ENCODE data around the gene CTTNBP2. TPM values are rescaled to one million over a fixed set of nuclear protein-coding genes. Genes with fewer than 3 reads are reported as not detected.
A peak's percentile ranks its signal among the peaks of the same experiment; 100 is the strongest.

Gene CTTNBP2, protein sequence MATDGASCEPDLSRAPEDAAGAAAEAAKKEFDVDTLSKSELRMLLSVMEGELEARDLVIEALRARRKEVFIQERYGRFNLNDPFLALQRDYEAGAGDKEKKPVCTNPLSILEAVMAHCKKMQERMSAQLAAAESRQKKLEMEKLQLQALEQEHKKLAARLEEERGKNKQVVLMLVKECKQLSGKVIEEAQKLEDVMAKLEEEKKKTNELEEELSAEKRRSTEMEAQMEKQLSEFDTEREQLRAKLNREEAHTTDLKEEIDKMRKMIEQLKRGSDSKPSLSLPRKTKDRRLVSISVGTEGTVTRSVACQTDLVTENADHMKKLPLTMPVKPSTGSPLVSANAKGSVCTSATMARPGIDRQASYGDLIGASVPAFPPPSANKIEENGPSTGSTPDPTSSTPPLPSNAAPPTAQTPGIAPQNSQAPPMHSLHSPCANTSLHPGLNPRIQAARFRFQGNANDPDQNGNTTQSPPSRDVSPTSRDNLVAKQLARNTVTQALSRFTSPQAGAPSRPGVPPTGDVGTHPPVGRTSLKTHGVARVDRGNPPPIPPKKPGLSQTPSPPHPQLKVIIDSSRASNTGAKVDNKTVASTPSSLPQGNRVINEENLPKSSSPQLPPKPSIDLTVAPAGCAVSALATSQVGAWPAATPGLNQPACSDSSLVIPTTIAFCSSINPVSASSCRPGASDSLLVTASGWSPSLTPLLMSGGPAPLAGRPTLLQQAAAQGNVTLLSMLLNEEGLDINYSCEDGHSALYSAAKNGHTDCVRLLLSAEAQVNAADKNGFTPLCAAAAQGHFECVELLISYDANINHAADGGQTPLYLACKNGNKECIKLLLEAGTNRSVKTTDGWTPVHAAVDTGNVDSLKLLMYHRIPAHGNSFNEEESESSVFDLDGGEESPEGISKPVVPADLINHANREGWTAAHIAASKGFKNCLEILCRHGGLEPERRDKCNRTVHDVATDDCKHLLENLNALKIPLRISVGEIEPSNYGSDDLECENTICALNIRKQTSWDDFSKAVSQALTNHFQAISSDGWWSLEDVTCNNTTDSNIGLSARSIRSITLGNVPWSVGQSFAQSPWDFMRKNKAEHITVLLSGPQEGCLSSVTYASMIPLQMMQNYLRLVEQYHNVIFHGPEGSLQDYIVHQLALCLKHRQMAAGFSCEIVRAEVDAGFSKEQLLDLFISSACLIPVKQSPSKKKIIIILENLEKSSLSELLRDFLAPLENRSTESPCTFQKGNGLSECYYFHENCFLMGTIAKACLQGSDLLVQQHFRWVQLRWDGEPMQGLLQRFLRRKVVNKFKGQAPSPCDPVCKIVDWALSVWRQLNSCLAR (N-terminal part only)
- 11.3 and 11.4 TPM in 2 replicates for total RNA-seq (2012; rRNA removed)
- 6.6 and 7.1 TPM in 2 replicates for polyA plus RNA-seq (2012; rRNA removed)
- 1.9 and 3.6 TPM in 2 replicates for polyA plus RNA-seq (2012; cell fraction: cytosol; rRNA removed)
- 6.9 and 28.6 TPM in 2 replicates for polyA plus RNA-seq (2012; cell fraction: nucleus; rRNA removed; ENCODE audit: low replicate concordance)
- percentile 63 among the genes with signal in this experiment for Bru-seq, nascent RNA
- BruChase-seq, experiment 1, labeled RNA remaining after a 6-hour chase, result percentile 54 among the genes with signal in this experiment
- BruChase-seq, experiment 2, labeled RNA remaining after a 2-hour chase, result percentile 63 among the genes with signal in this experiment
- long read RNA-seq, partial matches to known transcripts, result 2 of 2 reads
- long read RNA-seq, other reads (novel, unspliced or antisense), result 0 of 2 reads

DNA sequence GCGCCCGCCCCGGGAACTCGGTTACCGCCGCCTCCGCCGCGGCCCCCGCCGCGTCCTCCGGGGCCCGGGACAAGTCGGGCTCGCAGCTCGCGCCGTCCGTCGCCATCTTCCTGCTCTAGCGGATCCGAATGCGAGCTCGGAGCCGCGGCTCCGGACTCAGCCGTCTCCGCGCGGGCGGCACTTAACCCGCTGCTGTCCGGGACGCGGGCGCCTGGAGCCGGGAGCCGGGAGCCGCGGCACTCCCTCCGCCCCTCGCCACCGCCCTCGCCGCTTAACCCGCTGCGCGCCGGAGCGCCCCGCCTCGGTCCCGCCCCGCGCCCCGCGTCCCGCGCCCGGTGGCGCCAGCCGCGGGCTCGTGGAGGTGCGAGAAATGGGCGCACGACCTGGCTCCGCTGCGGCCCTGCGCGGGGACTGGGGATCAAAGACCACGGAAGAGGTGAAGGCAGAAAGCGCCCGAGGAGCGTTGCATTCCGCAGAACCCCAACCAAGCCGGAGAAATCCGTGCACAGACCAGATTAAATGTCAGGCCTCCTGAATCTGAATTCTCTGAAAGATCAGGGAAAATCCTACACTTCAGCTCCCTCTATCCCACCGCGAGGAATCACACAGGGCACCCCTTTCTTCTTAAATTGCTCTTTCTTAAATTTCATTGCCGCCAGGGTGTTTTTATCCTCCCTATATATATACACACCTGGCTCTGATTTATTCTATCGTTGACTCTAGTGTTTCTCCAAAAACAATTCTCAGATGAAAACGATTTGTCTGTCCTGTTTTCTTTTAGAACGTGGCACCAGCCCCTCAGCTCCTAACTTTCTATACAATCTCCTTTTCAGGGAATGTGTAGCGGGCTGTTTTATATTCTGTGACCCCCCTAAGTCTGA is at the start of gene CTTNBP2:
Gene CTTNBP2, minus strand, starts transcription at position 132 of the 881 bp plus-strand sequence. Its CDS starts 26 bp downstream, at position 106.
- peak within 1 kb of the TSS; percentile 83 for H2AK9ac ChIP-seq (replicated peaks; ENCODE audit: low read depth, low read length, poor library complexity)
- dilution Hi-C loops (cut with HindIII; ENCODE audit: low sequenced_read_pairs, unreplicated experiment) (no loop called here), in situ Hi-C loops (cut with MboI; ENCODE audit: low sequenced_read_pairs) (no loop called here), intact Hi-C loops (cut with micrococcal nuclease) (loop anchor here (5.0 to 10.0 kb wide), 3 partner anchors 309 to 419 kb away; partner anchors contain the start of gene LSM8)
- H3K27ac ChIP-seq (ENCODE audit: insufficient read depth, low read length), result peak within 1 kb of the TSS; percentile 42
- H3K4me2 ChIP-seq (ENCODE audit: low read depth, low read length), result peak within 1 kb of the TSS; percentile 92
- H2AK5ac ChIP-seq (ENCODE audit: low read depth, low read length), result no peak within 1 kb of the TSS
- H3K9ac ChIP-seq (ENCODE audit: low read depth, low read length), result peak within 1 kb of the TSS; percentile 58
- DNase-seq, result peak; percentile 59
- no peak within 1 kb of the TSS for H2BK15ac ChIP-seq (ENCODE audit: low read depth, low read length)
- H3K4me3 ChIP-seq (ENCODE audit: insufficient read depth, low read depth, low read length), result peak within 1 kb of the TSS; percentile 68
- peak; percentile 83 for ATAC-seq (ENCODE audit: low read depth)
- no TSS peak for BruUV-seq (replicated peaks)
- peak within 1 kb of the TSS; percentile 37; the same call in 1 of the 2 replicates for H2BK120ac ChIP-seq (ENCODE audit: low read depth, low read length)
- peak within 1 kb of the TSS; percentile 24 for H3K4ac ChIP-seq (ENCODE audit: low read depth, low read length)
- H3K9me1 ChIP-seq (ENCODE audit: insufficient read depth, low read length), result no peaks in the 10 kb centered on the region
- no peak within 1 kb of the TSS for H4K5ac ChIP-seq (ENCODE audit: low read depth, low read length)
- no peaks in the 10 kb centered on the region for H4K20me1 ChIP-seq (ENCODE audit: insufficient read depth, low read length)
- H2AFZ ChIP-seq (replicated peaks; ENCODE audit: low read length, poor library complexity), result peak within 1 kb of the TSS; percentile 91
- H3K79me1 ChIP-seq (ENCODE audit: low read depth in 1 of 2, low read length in 2 of 2), result peaks cover 0 to 20% of the 10 kb centered on the region in 2 experiments; a peak in 2 of 4 replicates
- H3K14ac ChIP-seq (replicated peaks; ENCODE audit: low read depth, low read length), result peak within 1 kb of the TSS; percentile 69; the same call in 1 of the 2 replicates
- H3K9me3 ChIP-seq (ENCODE audit: control insufficient read depth, insufficient read depth, low read length), result no peaks in the 10 kb centered on the region
- no peak within 1 kb of the TSS; the same call in 1 of the 2 replicates for H3K18ac ChIP-seq (ENCODE audit: low read depth, low read length)
- H3K56ac ChIP-seq (ENCODE audit: extremely low read depth, insufficient read depth, low read length), result peak within 1 kb of the TSS; percentile 16; the same call in 1 of the 2 replicates
- H3K4me1 ChIP-seq (ENCODE audit: control insufficient read depth, insufficient read depth, low read length), result no peaks in the 10 kb centered on the region
- H3K27me3 ChIP-seq (ENCODE audit: control insufficient read depth, insufficient read depth, low read length), result peaks cover 1% of the 10 kb centered on the region; the same call in 1 of the 2 replicates
- no peak within 1 kb of the TSS for H2BK20ac ChIP-seq (ENCODE audit: low read depth, low read length)
- H4K8ac ChIP-seq (ENCODE audit: low read depth in 2 of 2, low read length in 2 of 2), result peak within 1 kb of the TSS; percentile 60 to 71; a peak in 2 of 4 replicates
- POLR2A ChIA-PET (ENCODE audit: unreplicated experiment), result no interaction called here
- H4K91ac ChIP-seq (ENCODE audit: insufficient read depth, low read depth, low read length), result no peak within 1 kb of the TSS
- no peak within 1 kb of the TSS for H2BK5ac ChIP-seq (ENCODE audit: low read depth, low read length, poor library complexity, severe bottlenecking)
- 1% methylated on average over 53 of the region's 87 CpGs; no CpG with 5 or more reads in 1 of the 2 experiments for WGBS, 2 experiments (ENCODE audit: extremely low coverage in 2 of 2, insufficient read length in 1 of 2)
- H3K23ac ChIP-seq (ENCODE audit: low read depth, low read length), result peak within 1 kb of the TSS; percentile 70
- CTCF ChIA-PET, result interaction anchor here (0.5 to 0.6 kb wide), 2 partner anchors 41 to 45 kb away, joined by 3 read pairs; no protein-coding TSS in a partner anchor
- H3K36me3 ChIP-seq (ENCODE audit: control insufficient read depth, insufficient read depth, low read length), result no peaks in the 10 kb centered on the region
- TF ChIP-seq POLR2A (IDR thresholded peaks at IDR 0.05; ENCODE audit: low read depth, low read length) (no peak), MAFK (IDR thresholded peaks at IDR 0.05; ENCODE audit: low read depth, low read length) (no peak), RFX5 (IDR thresholded peaks at IDR 0.05; ENCODE audit: low read depth, low read length) (no peak), SMC3 (IDR thresholded peaks at IDR 0.05; ENCODE audit: low read depth, low read length) (no peak), CEBPB (IDR thresholded peaks at IDR 0.05; ENCODE audit: low read depth, low read length) (no peak), FOS (IDR thresholded peaks at IDR 0.05; ENCODE audit: low read depth, low read length) (no peak), RCOR1 (IDR thresholded peaks at IDR 0.05; ENCODE audit: insufficient replicate concordance, low read length) (no peak), USF2 (IDR thresholded peaks at IDR 0.05; ENCODE audit: low read depth, low read length) (no peak), BHLHE40 (IDR thresholded peaks at IDR 0.05; ENCODE audit: low read depth, low read length) (no peak)
